Activated T-helper 1 cell treated with anti-CD3 and anti-CD28 coated beads, Interleukin-2, amount 50 U/mL, for 16 hours (primary cell): ENCODE measurements around the gene MPHOSPH9.
"Not testable (repeated sequence)": the region's sequence is repeated elsewhere in the genome, so short reads cannot be mapped to it uniquely, and the experiment has no call there.

Experiments used
- DNase-seq, 2 donors: peaks; one replicate each; pipeline ENCODE4 v3.0.0-alpha.2; 2020; ENCODE audit warnings: low read depth in 1 of 2, low spot score in 1 of 2

MPHOSPH9 gene

DNA sequence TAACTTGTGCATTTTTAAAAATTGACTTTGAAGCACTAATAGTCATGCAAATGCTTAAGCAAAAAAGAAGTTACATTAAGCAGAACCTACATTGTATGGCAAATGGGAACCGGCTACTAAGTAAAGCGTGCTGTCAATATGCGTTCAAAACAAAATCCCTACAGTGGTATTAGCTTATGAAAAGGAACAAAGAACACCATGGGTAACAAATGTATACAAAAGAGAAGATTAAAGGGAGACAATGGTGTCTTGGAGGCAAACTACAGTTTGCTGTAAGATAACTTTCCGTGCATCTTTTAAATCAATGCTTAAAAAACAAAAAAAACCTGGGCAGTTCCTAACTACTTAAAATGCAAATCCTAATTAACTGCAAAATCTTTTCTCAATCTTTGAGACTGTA is 28.3 kb upstream of the MPHOSPH9 start:
- no peak for DNase-seq

DNA sequence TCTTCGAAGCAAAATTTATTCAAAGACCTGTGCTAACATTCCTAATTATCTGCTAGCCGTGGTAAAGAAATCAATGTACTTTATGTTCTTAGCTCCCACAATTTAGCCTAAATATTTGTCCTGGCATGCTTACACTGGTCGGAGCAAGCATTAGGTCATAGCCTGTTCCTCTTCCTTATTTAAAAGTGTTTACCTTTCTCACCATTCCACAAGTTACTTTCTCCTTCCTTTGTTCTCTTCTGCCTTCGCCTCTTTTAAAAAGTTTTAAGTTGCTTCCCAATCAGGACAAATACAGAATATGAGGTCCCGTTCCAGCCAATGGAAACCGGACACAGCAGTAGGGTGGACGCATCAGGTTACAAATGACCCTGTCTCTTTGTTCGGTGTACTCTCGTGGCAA is 27.1 kb upstream of the MPHOSPH9 start:
- no peak for DNase-seq

DNA sequence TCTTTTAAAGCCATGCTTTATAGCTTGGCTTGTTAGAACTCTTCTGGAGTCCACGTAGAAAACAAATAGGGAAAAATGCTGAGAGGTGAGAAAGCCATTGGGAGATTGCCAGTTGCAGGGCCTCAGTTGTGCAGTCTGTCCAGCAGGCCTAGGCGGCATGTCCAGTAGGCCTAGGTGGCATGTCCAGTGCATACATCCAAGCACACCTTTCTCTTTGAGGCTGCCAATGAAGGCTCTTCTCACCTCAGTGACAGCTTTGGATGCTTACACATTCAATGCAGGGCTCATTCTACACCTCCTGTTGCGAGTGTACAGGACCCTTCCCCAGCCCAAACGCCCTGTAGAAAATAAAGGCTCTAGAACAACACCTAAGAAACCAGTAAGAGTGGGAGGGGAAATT is 25.7 kb upstream of the MPHOSPH9 start:
- no peak for DNase-seq

- DNase-seq = no peak
Measured at GRCh38 chr12:123254853-123255446, 22.0 kb upstream of the MPHOSPH9 start.

DNA sequence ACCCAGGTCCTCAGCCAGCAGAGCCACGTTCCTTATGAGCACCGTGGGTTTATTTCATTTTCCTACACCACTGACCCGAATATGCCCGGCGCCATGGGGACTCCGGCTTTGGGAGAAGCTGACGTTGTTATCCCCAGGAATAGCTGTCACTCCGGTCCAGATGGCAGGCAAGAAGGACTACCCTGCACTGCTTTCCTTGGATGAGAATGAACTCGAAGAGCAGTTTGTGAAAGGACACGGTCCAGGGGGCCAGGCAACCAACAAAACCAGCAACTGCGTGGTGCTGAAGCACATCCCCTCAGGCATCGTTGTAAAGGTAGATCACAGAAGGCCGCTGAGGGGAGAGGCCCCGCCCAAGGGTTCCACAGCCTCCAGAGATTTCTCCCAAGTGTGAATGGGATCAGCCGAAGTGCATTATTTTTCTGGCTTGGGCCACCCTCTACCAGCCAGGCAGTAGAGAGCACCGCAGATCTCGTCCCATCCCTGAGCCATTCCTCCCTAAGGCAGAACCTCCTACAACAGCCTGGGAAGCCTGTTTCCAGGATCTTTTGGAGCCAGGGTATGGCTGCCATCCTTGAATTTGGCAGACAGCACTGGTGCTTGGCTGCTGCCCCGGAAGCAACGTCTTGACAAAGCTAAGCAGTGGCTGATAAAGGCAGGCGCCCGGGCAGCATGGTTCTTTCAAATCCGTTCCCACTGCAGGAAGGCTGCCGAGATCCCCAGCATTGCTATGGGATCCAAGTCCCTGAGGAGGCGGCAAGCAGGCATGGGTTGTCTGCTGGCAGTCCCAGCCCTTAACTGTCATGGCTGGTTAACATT is 20.9 kb upstream of the MPHOSPH9 start:
- DNase-seq = no peak

- DNase-seq = not testable (repeated sequence)
Measured at GRCh38 chr12:123252365-123252764, 19.4 kb upstream of the MPHOSPH9 start.

DNA sequence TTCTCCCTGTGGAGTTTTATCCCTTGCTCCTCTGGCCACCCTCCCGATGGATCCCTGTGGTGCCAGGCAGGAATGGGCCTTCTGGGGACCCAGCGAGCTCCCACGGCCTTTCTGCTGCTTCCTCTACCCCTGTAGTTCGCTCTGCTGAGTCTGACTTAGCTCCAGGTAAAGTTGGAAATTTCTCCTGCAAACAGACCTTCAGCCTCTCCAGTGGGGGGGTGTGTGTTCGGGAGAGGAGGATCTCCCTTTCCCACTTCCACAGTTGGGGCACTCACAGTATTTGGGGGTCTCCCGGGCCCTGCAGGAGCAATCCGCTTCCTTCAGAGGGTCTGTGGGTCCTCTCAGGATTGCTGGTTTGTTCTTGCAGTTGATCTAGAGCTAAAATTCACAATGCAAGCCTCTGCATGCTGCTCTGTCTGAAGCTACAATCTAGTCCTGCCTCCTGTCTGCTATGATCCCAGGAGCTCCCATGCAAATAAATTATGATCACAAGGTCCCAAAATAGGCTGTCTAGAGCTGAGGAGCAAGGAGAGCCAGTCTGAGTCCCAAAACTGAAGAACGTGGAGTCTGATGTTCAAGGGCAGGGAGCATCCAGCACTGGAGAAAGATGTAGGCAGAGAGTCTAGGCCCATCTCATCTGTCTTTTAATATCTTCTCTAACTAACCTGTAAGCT is 18.6 kb upstream of the MPHOSPH9 start:
- DNase-seq = no peak

DNA sequence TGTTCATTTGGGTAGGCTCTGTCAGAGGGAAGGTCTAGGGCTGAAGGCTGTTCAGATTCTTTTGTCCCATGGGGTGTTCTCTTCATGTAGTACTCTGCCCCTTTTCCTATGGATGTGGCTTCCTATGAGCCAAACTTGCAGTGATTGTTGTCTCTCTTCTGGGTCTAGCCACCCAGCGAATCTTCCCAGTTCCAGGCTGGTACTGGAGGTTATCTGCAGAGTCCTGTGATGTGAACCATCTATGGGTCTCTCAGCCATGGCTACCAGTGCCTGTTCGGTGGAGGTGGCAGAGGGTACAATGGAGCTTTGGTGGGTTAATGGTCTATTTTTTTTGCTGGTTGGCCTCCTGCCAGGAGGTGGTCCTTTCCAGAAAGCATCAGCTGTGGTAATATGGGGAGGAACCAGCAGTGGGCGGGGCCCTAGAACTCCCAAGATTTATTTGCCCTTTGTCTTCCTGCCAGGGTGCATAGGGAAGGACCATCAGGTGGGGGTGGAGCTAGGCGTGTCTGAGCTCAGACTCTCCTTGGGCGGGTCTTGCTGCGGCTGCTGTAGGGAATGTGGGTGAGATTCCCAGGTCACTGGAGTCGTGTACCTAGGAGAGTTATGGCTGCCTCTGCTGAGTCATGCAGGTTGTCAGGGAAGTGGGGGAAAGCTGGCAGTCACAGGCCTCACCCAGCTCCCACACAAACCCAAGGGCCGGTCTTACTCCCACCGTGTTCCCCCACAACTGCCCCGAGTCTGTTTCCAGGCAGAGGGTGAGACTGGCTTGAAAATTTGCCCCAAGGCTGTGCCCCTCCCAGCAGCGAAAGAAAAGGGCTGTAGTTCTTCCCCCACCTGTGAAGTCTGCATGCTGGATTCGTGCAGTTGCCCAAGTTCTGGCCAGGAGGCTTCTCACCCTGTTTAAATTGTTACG is 17.8 kb upstream of the MPHOSPH9 start:
- DNase-seq = no peak

GRCh38 chr12:123248996-123249741 is 16.2 kb upstream of the MPHOSPH9 start:
- DNase-seq = not testable (repeated sequence)

DNA sequence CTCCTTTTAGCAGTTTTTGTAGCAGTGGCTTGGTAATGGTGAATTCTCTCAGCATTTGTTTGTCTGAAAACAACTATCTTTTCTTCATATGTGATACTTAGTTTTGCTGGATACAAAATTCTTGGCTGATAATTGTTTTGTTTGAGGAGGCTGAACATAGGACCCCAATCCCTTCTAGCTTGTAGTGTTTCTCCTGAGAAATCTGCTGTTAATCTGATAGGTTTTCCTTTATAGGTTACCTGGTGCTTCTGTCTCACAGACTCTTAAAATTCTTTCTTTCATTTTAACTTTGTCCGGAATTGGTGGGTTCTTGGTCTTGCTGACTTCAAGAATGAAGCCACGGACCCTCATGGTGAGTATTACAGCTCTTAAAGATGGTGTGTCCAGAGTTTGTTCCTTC is 15.2 kb upstream of the MPHOSPH9 start:
- not testable (repeated sequence) for DNase-seq

- DNase-seq = no peak
Measured at GRCh38 chr12:123245678-123246077, 12.7 kb upstream of the MPHOSPH9 start.

DNA sequence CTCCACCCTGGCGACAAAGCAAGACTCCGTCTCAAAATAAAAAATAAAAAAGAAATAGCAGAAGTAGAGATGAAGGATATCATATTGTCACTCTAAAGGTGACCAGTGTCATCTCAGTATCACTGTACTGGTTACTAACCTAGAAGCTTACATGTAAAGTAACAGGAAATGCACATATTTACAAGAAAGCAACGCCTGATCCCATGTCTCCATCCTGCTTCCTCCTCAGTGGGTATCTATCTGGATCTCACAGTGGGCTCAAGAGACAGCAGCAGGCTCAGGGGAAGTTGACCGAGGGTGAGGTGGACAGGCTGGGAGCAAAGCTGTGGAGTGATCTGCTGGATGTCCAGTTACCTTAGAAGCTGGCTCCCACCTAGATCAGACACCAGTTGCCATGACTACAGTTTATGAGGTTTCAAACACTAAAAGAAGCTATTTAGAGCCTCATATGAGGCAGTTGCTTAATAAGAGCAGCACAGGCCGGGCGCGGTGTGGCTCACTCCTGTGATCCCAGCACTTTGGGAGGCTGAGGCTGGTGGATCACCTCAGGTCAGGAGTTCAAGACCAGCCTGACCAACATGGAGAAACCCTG is 10.8 kb upstream of the MPHOSPH9 start:
- DNase-seq = no peak

DNA sequence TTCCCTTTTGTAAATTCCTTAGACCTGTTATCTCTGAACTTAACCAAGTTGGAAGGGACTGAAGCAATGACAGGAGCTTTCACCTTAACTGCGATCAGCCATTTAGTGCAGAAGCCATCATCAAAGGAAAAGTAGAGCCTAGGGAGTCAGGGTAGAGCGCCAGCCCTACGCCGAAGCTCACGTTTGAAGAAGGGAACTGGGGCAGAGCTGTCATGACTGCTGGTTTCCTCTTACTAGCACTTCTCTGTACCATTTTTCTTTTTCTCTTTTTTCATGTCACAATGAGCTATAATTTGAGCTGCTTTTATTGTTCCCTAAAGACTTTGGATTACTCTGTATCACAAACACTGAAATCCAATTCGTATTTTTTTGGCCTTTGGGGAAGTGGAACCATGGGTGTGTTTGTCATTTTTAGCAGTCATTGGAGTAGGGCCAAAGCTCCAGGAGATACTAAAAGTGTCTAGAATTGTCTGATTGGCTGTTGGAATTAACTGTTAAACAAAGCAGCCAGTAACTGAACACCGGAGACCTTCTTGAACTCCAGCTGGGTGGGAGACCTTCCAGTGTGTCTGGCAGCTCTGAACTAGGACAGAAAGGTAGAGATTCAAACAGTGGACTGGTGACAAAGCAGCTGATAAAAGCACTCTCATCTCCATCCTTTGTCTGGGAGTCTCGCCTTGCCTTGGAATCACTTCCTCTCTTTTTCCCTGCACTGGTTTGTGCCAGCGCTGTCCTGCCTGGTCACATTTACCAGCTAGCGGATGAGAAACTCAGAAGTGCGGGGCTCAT is 9.4 kb upstream of the MPHOSPH9 start:
- no peak for DNase-seq

- no peak for DNase-seq
Measured at GRCh38 chr12:123238961-123239360, 6.0 kb upstream of the MPHOSPH9 start.

DNA sequence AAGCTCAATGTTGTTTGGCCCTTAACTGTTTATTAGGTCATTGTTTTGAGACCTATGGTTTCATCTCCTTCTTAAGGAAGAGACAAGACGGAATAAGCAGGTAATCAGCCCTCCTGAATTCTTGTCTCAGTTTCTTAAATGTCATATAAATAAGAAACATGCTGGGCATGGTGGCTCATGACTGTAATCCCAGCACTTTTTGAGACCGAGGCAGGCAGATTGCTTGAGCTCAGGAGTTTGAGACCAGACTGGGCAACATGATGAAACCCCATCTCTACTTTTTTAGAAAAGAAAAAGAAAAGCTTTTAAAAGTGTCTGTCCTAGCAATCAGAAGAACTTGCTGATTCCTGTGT is 5.4 kb upstream of the MPHOSPH9 start:
- DNase-seq = no peak

DNA sequence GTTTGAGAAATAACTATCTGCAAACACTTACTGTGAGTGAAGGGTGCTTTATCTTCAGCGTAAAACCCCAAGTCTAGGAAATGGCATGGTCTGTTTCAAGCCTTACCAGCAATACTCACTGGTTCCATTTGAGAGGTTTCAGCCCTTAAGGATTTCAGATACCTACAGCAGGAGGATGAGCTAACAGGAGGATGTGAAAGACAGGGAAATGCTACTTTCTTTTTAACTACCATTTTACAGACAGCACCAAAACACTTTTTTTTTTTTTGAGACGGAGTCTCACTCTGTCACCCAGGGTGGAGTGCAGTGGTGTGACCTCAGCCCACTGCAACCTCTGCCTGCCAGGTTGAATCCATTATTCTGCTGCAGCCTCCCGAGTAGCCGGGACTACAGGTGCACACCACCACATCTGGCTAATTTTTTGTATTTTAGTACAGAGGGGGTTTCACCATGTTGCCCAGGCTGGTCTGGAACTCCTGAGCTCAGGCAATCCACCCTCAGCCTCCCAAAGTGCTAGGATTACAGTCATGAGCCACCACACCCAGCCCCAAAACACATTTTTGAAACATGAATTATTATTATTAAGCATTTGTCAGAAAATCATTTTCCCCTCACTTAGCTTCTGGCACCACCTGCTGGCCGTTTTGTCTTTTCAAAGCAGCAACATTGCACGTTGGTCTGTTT is 4.8 kb upstream of the MPHOSPH9 start:
- peak; percentile 45 to 58 for DNase-seq

DNA sequence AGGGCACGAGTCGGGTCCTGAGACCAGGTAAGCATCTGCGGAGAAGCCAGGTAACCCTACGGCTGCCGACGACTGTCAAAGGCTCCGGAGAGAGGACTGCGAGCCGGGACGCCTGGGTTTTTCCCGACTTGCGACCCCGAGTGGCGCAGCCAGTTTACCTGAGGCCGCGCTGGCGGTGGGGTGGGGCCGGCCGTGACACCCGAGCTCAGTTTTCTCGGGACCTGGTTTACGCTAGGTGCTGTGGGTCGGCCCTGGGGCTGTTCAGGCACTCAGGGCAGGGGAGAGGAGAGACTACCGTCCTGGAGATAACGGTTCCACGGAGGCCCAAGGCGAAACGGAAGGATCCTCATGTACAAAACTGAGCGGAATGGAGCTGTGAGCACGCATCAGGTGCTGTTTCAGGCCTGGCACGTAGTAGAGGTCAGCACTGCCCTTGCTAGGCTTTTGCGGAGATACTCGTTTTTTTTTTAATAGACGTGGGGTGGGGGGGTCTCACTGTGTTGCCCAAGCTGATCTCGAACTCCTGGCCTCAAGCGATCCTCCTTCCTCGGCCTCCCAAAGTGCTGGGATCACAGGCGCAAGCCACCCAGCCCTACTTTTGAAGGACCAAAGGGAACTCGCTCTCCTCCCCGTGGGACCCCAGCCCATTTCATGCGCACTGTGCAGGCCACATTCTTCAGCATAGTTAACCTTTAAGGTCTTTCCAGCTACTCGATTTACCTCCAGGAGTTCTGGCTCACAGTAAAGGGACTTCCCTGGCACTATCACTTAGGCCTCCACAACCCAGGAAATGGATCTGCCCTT is 766 bp upstream of the MPHOSPH9 start:
- DNase-seq = no peak

DNA sequence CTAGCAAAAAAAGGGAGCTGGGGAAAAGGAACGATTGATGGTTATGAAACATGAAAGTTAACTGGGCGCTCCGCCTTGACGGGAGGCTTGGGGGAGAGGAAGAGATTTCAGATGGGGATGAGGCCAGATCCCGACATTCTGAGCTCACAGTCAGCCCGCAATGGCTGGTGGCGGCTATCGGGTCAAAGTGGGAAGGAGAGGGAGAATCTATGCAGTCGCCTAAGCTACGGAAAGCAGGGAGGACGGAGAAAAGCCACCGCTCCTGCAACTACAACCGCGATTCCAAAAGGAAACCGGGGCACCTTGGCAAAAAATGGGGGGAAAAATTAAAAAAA is 502 bp downstream of the MPHOSPH9 start:
- no peak for DNase-seq
